ENCODE data around the gene PRSS53.
A peak's percentile ranks its signal among the peaks of the same experiment; 100 is the strongest.
"Not testable (repeated sequence)": the region's sequence is repeated elsewhere in the genome, so short reads cannot be mapped to it uniquely, and the experiment has no call there.

Gene PRSS53

GRCh38 chr16:31117384-31118222 lies 28.9 kb upstream of the PRSS53 start, which contains the start of gene KAT8:
Gene KAT8, plus strand, starts transcription at chr16:31117664. Its CDS starts 18 bp downstream, at chr16:31117682.
- peak; percentile 85 for DNase-seq

GRCh38 chr16:31114468-31114867 lies 25.7 kb upstream of the PRSS53 start:
- DNase-seq, result no peak

- DNase-seq, result no peak
Observed at GRCh38 chr16:31113121-31114120, 24.7 kb upstream of the PRSS53 start.

- DNase-seq, result no peak
Observed at GRCh38 chr16:31112711-31113110, 24.0 kb upstream of the PRSS53 start.

- no peak for DNase-seq
Observed at GRCh38 chr16:31111881-31112466, 23.2 kb upstream of the PRSS53 start.

GRCh38 chr16:31110106-31111034 lies 21.6 kb upstream of the PRSS53 start:
- DNase-seq, result no peak

GRCh38 chr16:31109622-31110021 lies 20.9 kb upstream of the PRSS53 start:
- DNase-seq, result no peak

- no peak for DNase-seq
Observed at GRCh38 chr16:31108794-31109558, 20.2 kb upstream of the PRSS53 start.

GRCh38 chr16:31108035-31108793 lies 19.5 kb upstream of the PRSS53 start, which contains the start of gene BCKDK:
Gene BCKDK, plus strand, starts transcription at chr16:31108386. Its CDS starts 838 bp downstream, at chr16:31109224.
- no peak for DNase-seq

GRCh38 chr16:31107465-31107867 lies 18.7 kb upstream of the PRSS53 start:
- DNase-seq, result no peak

- DNase-seq, result no peak
Observed at GRCh38 chr16:31106509-31107464, 18.0 kb upstream of the PRSS53 start.

GRCh38 chr16:31105677-31106213 lies 17.0 kb upstream of the PRSS53 start:
- no peak for DNase-seq

- not testable (repeated sequence) for DNase-seq
Observed at GRCh38 chr16:31100876-31101641, 12.3 kb upstream of the PRSS53 start.

GRCh38 chr16:31099860-31100638 lies 11.3 kb upstream of the PRSS53 start:
- DNase-seq, result no peak

- DNase-seq, result peak; percentile 86
Observed at GRCh38 chr16:31094424-31095120, 5.8 kb upstream of the PRSS53 start, which contains the start of gene VKORC1. Gene VKORC1, minus strand, starts transcription at chr16:31094797. Its CDS starts 68 bp downstream, at chr16:31094729.

GRCh38 chr16:31094088-31094423 lies 5.3 kb upstream of the PRSS53 start:
- DNase-seq, result no peak

Measured in NCI-H1417 treated with DMSO at 0.1 percent for 48 hours (cell line).